Stimulated activated CD8-positive, alpha-beta memory T cell treated with anti-CD3 and anti-CD28 coated beads, Interleukin-15, amount 100 ng/mL, for 48 hours (primary cell): ENCODE measurements around the gene ENPP3.
"Not testable (repeated sequence)": the region's sequence is repeated elsewhere in the genome, so short reads cannot be mapped to it uniquely, and the experiment has no call there.

Source experiments
- DNase-seq, 2 donors: peaks; one replicate each; pipeline ENCODE4 v3.0.0-alpha.2; 2020; ENCODE audit warnings: low read depth in 2 of 2

ENPP3 gene

DNA sequence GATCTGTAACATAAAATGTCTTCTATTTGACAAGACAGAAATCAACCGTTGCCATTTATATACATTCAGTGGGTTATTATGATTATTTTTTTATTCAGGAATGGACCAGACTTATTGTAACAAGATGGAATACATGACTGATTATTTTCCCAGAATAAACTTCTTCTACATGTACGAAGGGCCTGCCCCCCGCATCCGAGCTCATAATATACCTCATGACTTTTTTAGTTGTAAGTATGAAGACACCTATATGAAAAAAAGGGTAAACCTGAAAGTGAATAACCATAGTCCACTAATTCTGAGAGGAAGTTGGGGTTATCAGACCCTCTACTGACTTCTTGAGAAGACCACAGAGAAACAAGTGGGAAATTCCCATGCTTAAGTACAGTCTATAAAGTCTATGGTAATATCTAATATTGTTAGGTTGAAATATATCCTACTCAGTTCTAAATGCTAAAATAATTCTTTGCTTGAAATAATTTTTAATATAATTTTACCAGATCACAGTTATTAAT is 48.2 kb downstream of the ENPP3 start:
- peak; percentile 23 to 31 for DNase-seq

DNA sequence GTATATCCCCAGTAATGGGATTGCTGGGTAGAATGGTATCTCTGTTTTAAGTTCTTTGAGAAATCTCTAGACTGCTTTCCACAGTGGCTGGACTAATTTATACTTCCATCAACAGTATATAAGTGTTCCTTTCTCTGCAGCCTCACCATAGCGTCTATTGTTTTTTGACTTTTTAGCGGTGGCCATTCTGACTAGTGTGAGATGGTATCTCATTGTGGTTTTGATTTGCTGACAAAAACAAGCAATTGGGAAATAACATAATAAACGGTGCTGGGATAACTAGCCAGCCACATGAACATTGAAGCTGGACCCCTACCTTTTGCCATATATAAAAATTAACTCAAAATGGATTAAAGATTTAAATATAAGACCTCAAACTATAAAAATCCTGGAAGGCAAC is 49.9 kb downstream of the ENPP3 start:
- no peak for DNase-seq

DNA sequence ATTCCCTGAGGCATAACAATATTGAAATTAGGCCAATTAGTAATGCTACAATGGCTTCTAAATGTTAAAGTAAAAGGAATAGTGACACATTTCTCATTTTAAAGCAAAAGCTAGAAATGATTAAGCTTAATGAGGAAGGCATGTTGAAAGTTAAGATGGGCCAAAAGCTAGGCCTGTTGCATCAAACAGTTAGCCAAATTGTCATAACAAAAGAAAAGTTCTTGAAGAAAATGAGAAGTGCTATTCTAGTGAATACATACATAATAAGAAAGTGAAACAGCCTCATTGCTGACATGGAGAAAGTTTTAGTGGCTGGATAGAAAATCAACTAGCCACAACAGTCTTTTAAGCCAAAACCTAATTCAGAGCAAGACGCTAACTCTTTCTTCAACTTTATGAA is 51.2 kb downstream of the ENPP3 start:
- no peak for DNase-seq

DNA sequence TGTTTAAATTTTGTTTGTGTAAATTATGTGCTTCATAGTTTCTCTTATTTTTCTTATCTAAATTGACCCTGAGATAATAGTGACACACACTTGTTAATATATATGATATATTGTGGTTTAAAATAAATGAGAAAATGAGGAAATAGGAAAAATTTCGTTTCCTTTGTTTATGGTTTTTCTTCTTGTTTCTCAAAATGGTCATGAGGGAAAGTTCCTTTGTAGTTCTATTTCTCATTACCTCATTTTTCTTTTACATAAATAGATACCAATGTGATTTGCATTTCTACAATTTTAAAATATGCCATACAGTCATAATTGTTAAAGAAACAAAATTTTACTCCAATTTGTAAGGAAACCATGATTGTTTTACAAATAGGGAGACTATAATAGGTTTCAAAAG is 54.9 kb downstream of the ENPP3 start:
- DNase-seq: no peak

DNA sequence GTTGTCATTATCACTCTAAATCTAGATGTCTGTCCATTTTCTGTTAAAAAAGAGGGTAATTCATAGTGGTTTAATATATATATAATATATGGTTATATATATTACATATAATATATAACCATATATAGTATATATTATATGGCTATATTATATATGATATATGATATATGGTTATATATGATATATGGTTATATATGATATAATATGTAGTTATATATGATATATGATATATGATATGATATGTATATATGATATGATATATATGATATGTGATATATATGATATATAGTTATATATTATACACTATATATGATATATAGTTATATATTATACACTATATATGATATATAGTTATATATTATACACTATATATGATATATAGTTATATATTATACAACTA is 55.5 kb downstream of the ENPP3 start:
- DNase-seq: no peak

DNA sequence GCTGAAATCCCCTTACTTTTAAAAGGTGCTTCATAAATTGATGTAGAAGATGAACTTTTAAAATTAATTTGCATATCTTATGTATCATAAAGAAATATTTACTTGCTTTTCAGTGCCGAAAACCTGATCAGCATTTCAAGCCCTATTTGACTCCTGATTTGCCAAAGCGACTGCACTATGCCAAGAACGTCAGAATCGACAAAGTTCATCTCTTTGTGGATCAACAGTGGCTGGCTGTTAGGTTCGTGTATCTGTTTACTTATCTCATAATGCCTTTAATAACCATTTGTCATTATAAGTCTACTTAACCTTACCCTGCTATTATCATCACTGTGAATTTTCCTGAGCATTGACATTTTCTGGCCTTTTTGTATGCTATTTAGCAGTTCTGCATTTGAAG is 56.3 kb downstream of the ENPP3 start:
- no peak for DNase-seq

DNA sequence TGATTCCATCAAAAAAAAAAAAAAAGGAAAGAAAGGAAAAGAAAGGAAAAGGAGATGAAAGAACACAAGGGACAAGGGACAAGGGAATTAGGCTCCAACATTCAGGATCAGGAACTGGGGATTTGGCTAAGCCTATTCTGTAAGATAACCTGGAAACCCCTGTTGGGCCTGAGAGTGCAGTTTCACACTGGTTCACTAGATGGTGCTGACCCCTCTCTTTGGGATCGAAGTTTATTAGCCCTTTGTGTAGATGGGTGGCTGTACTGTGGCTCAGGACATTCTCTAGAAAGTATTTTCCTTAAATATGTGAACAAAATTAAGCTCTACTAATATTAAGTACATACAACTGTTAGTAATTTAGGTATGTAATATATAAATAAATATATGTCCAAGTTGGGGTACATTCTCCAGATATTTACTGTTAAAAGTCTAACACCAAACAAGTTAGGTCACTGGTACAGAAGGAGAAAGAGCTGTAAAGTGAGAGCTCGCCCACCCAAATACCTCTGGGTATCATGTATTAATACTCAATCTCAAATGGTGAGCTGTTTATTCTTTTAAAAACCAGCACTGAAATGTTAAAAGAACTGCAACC is 57.8 kb downstream of the ENPP3 start:
- DNase-seq: no peak

DNA sequence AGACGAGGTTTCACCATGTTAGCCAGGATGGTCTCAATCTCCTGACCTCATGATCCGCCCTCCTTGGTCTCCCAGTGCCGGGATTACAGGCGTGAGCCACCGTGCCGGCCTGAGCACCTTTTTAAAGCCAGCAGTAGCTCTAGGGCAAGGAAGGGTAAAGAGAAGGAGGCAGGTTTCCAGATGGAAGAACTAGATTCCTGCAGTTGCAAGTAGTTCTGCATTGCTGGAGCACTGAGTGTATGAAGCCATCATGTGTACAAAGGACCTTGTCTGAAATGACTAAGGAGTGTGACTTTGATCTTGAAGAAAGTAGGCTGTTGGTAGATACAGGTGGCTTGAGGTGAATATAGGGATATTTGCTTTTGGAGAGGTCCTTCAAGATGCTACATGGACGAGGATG is 59.9 kb downstream of the ENPP3 start:
- DNase-seq: no peak

DNA sequence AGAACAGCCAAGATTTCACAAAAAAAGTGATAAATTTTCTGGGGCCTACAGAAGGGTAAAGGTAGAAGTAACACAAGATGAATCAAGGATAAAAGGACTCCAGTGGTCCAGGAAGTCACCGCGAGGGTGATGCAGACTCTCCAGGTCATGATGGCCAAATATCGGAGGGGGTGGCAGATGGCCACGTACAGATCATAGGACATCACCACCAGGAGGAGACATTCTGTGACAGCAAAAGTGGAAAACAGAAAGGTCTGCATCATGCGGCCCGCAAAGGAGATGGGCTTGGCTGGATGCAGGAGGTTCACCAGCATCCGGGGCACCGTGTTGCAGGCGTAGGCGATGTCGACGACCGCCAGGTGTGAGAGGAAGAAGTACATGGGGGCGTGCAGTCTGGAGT is 63.7 kb downstream of the ENPP3 start:
- DNase-seq: not testable (repeated sequence)

DNA sequence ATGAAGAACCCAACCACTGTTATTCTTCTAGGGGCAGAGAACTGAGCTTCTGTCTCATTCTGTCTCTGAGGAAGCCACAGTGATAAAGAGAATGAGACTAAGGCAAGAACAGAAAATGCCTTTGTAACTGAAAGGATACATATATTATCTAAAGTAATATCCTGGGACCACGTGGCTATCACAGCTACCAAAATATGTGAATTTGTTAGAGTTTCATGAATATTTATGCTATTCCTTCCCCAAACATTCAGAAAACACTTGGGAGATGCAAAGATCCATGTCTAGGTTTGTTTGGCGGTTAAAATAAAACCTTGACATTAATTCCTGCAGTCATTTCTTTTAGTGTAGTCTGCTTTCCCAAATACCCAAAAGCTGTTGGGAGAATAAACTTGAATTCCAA is 66.8 kb downstream of the ENPP3 start:
- not testable (repeated sequence) for DNase-seq

DNA sequence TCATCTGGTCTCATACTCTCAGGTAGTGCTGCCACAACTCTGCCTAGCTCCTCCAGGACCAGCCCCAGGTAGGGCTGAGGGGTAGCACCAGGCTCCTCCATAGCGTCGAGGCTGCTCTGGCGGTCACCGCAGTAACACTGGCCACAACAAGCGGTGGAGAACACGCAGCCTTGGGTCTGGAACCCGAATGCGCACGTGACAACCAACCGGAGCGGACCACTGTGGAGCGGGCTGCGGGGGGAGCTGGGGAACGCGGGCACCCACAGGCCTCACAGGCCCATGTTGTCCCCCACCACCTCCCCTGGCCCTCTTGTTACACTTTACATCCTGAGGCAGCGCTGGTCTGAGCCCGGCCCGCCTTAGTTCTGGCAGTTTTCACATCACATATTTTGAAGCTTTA is 73.8 kb downstream of the ENPP3 start, which contains the start of gene CTAGE9:
Gene CTAGE9 (minus strand): TSS at position 101 of the 400 bp plus-strand sequence. CDS start 0 bp downstream, at position 101.
- not testable (repeated sequence) for DNase-seq

DNA sequence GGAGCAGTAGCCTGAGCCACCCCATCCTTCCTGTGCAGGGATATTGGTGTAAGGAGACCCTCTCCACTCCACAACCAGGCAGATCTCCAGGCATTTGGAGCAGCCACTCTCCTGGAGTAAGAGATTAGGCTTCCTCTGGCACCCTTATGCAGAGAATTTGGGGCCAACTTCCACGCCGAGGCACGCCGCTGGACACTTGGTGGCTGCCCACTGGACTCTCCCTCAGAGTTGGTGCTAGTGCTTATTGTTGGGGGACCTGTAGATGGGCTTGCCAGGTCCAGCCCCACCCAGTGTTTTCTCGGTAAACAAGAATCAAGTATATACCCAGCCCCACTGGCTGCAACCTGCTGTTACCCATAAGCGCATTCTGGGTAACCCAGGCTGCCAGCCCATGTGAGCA is 78.5 kb downstream of the ENPP3 start:
- DNase-seq: not testable (repeated sequence)

DNA sequence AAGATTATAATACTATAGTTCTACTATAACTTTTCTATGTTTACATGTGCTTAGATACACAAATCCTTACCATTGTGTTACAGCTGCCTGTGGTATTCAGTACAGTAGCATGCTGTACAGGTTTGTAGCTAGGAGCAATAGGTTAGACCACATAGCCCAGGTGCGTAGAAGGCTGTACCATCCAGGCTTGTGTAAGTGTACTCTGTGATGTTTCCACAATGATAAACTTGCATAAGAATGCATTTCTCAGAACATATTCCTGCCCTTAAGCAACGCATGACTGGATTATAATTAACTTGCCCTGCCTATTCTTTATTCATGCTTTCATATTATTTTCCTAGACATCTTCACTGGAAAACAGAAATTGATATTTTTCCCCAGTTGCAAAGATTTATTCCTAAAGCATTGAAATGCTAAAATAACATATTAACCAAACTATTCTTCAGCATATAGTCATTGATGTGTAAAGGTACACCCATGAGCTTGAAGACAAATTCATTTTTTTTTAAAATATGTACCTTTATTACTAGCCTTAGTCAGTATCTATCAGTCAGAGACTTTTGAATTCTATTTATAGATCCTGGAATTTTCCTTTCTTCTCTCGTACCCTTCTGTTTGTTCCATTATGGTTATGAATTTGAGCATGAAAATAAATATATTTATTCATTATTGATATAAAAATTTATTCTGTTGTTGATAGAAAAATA is 80.9 kb downstream of the ENPP3 start:
- DNase-seq: no peak

DNA sequence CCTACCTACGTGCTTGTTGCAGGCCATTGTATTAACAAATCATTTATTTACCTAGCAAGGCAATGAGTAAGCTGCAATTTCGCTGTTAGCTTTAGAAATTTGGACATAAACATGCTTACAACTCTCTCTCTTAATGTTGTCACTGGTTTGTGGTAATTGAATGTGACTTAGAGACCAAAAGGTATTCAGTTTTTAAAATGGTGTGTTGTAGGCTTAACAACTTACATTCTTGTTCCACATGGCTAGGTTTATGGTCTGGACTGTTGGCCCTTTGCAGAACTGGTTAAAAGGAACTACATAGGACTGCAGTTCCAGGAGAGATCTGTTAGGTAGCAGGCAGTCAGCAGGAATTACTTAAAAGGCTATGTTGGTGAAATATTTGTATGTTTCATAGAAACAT is 84.1 kb downstream of the ENPP3 start:
- no peak for DNase-seq

DNA sequence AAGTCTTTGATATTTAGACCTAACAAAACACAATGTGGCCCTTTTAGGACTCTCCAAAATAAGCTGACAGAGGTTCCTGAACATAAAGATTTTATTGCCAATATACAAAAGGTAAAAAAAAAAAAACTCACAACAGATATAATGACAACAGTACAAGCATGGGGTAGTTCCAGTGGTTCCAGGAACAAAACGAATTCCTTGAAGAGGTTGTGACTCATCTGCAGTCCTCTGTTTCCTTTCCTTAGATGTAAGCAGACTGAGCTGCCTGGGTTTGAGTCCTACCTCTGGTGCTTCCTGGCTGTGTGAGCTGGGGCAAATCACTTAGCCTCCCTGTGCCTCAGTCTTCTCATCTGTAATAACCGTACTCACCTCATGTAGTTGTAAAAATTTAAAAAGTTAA is 87.0 kb downstream of the ENPP3 start:
- DNase-seq: no peak

DNA sequence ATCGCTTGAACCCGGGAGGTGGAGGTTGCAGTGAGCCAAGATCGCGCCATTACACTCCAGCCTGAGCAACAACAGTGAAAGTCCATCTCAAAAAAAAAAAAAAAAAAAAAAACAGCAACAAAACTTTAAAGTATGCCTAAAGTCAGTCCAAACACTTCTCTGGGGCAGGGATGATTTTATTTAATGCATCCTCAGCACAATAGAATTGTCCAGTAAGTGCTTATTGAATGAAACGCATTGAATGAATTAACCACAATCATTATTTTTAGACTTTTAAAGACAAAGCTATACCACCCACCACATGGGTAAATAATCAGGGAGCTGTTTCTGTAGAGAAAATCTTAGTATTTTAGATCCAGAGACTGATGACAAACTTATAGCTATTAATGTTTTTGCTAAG is 90.4 kb downstream of the ENPP3 start:
- no peak for DNase-seq

DNA sequence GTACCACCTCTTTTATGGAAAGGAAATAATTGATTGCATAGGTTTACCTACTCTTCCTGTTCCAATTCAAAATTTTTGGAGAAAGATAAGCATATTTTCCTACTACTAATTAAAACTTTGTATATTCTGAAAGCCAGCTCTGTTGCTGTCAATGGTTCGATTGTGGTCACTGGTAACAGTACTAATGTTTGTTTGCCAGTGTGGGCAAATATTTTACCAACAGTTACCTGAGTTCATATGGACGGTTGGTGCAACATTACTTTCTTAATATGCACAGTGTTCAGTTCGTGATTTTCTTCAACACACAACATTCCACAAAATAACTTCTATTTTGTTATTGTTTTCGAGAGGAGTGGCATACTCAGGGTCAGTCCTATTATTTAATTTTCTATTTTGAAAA is 90.8 kb downstream of the ENPP3 start:
- no peak for DNase-seq

DNA sequence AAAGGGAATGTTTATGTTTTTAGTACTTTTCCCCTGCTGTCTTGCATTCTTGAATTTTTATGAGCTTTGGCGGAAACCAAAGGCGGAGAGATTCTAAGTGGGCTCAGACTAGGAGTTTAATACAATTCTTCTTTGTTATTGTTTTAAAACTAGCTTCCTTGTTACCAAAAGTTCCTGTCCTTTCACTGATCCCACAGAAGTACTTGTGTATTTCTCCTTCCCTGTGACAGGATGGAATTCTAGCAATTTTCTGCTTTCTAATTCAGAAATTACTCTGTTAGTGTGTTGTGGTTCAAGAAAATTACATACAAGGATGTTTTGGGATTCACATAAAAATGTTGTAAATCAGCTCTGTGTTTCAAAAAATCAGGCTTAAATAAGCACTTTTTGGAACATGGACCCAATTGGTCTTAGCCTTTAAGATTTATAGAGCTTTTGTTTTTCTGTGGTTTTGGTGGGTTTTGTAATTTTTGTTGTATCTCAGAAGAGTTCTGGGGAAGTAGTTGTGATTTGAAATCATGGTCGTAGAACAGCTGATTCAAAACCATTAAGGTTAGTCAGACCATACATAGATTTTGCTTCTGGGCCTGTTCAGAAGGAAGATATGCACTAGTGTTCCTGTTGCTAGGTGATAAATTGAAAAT is 91.3 kb downstream of the ENPP3 start:
- no peak for DNase-seq

DNA sequence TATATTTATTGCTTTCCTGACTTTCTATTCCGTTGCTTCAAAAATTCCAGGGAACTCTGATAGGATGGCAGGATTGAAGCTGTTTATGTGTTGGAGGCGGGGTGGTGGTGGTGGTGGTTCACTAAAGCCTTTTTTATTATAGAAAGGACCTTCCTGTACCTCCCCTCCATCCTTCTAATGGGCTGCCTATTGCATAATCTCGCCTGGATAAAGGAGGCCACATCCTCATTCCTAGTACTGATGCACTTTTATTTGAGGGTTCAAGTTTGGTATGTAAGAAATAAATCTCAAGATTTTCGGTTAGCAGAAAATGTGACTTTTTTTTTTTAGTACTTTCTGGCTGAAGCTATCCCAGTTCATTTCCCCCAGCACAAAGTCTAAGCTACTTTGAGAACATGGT is 92.4 kb downstream of the ENPP3 start:
- no peak for DNase-seq

DNA sequence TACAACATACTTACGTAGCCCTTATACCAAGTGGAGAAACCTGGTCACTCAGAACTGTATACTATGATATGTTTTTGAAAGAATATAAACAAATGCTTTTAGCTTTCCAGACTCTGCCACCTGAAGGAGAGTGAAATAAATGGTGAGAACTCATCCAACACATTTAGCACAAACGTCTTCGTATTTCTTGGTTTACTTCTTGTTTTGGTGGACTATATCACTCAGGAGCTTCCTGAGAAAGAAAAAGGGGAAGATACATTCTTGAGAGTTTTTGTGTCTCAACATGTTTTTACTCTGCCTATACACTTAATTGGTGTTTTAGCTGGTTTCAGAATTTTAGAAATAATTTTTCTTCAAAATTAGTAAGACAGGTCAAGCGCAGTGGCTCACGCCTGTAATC is 93.2 kb downstream of the ENPP3 start:
- no peak for DNase-seq

DNA sequence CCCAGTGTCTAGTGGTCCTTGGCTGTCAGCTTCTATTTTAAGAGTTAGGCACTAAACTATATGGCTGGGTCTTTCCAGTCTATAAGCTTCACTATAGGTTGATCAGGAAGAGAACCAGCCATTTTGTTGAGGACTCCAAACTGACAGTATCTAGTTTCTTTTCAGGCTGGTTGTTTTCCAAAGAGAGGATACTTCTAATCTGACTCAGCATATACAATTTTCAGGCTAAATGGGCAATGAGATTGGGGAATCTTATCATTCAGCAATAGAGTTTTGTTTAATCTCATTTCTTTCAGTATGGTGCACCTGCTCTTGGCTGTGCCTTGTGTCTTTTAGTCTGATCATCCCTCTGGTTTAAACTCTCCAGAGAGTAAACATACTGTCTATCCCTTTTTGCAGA is 94.1 kb downstream of the ENPP3 start:
- DNase-seq: no peak

DNA sequence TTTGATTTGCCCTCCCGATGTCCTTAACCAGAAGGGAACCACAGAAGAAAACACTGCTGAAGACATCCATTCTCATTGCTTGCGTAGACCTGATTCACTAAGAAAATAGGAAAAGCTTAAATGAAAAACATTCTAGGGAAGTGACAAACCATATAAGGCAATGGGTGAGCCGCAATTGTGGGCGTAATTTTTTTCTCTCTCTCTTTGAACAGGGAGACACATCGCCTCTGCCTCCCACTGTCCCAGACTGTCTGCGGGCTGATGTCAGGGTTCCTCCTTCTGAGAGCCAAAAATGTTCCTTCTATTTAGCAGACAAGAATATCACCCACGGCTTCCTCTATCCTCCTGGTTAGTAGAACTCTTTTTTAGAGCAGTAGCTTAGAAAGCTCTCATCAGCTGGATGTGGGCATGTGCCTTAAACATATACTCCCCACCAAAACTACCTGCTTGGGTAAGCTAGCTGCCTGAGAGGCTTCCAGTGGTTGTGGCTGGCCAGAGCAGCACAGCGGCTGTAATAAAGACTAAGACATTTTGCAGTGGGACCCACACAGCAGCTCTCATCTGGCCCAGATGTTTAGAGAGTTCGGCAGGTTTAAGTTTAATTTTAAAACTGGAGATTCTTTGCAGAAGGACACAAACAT is 96.4 kb downstream of the ENPP3 start:
- DNase-seq: no peak
